HG03521 (cell line): Measurements from ENCODE around the gene CRYGA.
"Not testable (repeated sequence)": the region's sequence is repeated elsewhere in the genome, so short reads cannot be mapped to it uniquely, and the experiment has no call there.

Experiments used
- ATAC-seq: cut with Tn5 transposase; IDR thresholded peaks from one replicate; pipeline ENCODE4 v1.9.1; 2021; ENCODE audit warnings: mild to moderate bottlenecking, moderate library complexity; ENCODE audit not compliant: unreplicated experiment

Gene CRYGA

DNA sequence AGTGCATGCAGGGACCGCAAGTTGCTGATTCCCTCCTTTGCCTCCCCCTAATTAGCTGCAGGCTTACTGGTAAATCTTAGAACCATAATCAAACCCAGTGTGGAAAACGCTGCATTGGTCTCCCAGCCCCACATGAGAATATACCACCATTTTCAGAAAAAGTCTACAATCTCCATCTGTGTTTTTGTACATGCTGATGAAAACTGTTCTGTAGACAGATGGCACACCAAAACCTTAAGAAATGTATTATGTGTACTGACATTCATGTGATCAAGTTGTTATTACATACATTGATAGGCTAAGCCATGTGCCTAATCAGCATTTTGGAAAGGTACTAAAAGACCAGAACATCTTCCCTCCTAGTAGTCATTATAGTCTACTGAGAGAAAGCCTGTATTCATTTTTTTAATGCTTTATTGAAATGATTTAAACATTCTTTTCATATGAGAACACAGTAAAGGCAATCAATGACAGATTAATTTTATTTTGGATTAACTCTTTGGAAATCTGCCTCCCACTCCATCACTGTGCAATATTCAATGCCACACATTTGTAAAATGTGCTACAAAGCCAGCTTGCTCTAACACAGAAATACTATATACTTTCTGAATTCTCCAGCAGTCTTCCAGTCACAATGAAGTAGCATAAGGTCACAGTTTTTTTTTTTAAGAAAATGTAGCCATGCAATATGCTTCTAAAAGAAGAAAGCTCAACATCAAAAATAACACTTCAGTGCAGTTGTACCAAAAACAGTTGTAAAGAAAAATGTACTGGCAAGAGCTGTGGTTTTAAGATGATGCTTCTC, 1.8 kb upstream of the CRYGA start:
- ATAC-seq, result no peak

DNA sequence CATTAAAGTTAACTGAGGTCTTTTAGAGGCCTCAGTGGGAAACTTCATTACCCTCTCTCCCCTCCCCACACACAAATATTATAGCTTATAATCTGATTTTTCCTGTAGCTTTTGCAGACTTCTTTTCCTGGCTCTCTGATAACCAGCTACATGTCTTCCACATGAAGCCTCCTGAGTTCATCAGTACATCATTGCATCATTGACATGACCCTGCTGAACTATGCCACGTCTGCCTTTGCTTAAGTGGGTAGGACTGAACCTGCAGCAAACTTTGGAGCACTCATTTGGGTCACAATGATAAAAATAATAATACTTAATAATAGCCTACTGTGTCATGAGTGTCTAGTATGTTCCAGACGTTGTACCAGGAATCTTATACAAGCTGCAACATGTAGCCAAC, 7.0 kb downstream of the CRYGA start:
- no peak for ATAC-seq

DNA sequence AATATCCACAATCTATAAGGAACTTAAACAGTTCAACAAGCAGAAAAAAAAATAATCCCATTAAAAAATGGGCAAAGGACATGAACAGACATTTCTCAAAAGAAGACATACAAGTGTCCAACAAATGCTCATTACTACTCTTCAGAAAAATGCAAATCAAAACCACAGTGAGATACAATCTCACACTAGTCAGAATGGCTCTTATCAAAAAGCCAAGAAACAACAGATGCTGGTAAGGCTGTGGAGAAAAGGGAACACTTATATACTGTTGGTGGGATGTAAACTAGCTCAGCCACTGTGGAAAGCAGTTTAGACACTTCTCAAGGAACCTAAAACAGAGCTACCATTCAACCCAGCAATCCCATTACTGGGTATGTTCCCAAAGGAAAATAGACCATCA, 10.2 kb downstream of the CRYGA start:
- no peak for ATAC-seq

DNA sequence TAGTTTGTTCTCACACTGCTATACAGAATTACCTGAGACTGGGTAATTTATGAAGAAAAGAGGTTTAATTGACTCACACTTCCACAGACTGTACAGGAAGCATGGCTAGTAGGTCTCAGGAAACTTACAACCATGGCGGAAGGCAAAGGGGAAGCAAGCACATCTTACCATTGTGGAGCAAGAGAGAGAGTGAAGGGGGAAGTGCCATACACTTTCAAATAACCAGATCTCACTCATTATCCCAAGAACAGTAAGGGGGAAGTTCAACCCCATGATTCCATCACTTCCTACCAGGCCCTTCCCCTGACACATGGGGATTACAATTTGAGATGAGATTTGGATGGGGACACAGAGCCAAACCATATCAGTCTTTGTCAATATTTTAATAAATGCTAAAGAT, 12.4 kb downstream of the CRYGA start:
- ATAC-seq, result no peak

DNA sequence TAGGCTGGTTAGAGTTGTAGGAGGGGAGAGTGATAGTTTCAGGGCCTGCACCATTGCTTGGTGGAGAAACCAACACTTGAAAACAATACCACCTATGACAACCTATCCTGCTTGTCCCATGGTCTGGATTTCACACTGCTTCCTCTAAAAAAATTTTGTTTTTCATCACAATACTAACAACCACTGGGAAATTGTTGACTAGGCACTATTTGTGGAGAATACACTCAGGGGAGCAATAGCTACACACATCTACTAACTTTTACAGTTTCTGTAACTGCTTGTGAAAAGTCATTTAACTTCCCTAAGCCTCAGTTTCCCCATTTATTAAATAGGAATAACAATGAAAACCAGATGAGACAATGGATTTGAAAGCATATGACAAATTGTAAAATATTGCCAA, 13.3 kb downstream of the CRYGA start:
- no peak for ATAC-seq

DNA sequence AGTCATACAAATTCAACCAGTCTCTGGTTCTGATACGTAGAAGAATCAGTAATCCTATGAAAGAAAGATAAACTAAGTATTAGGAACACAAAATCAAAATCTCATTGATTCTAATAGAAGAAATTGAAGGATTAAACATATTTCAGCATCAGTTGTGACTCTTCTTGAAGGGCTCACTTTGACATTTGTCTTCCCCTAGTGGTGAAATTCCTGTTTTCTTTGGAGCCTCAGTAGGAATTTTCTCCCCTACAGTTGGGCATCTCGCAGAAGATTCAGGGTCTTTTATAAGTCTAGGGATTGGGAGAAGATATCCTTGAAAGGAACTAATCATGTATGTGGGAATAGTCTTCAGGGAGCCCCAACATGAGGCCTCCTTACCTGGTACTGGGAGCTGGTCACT, 14.6 kb downstream of the CRYGA start:
- ATAC-seq, result no peak

DNA sequence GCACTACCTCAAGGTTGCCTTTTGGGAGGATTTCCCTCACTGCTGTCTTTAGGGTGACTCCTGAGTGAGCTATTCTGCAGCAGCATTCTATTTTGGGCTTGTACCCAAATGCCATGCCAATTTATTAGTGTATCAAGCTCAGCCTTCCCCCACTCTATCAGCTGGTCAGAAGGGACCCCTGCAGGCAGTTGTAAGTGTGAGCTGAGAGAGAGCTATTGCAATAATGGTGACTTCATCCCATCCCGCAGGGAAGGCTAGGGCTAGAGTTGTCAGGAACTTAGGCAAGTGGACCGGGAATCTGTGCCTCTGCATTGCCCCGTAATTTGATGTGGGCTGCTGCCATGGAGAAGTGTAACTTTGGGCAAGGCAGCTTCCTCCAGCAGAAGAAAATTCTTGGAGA, 15.6 kb downstream of the CRYGA start:
- ATAC-seq, result no peak

DNA sequence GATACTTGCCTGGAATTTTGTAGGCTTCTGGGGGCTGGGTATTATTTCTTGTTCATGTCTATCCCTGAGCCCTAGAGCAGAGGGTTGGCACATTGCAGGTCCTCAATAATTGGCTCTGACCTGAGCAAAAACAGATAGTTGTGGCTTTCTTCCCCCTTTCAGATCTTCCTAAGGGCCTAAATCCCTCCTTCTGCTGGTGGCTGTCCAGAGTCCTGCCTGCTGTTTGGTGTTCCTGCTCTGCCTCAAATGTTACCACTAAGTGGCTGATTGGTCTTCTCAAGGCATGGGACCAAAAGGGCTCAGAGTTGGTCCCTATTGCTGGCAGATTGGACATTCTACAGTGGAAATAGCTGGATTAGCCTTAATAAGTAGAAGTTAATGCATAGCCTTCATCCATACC, 16.4 kb downstream of the CRYGA start:
- no peak for ATAC-seq

DNA sequence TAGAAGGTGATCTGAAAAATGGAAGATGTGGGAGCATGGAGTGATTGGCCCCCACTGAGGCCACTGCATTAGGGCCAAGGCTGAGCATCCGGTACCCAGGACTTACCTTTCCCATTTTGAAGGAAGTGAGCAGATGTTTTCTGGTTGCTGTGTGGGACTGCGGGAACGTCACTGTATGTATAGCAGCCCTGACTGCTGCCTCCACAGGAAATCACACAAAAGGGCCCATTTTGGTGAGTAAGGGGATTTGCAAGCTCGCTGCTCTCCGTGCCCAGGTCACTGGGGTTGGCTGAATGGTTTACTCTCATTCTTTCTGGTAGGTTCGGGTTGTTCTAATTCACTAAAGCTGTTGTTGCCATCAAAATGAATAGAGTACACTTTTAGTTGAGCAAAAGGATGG, 17.4 kb downstream of the CRYGA start, which contains the start of gene CRYGB:
TSS of gene CRYGB (minus strand) at position 153 of the 400 bp plus-strand sequence. CDS start at position 115, 38 bp downstream.
- no peak for ATAC-seq

DNA sequence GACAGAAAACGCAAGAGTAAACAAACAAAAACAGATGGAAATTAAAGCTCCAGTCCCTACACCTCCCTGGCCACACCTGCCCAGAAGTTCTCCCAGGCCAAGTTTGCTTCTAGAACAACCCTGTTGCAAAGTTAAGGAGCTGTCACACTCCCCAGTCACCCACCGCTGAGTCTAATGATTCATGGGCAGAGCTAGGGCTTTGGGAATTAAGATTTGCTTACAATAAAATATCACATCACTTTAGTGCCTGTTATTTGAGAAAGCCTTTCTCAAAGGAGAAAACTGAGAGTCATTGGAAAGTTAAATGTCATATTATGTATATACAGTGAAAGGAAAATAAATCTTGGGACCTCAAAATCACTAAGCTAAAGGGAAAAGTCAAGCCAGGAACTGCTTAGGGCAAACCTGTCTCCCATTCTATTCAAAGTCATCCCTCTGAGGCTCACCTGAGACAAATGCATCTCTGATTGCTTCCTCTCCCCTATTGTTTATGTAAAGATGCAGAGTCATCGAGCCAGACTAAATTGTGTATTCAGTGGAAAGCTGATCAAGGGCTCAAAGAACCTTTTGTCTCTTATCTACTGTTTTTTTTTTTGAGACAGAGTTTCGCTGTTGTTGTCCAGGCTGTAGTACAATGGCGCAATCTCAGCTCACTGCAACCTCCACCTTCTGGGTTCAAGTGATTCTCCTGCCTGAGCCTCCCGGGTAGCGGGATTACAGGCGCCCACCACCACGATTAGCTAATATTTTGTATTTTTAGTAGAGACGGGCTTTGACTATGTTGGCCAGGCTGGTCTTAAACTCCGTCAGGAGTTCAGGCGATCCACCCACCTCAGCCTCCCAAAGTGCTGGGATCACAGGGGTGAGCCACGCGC, 20.2 kb downstream of the CRYGA start:
- ATAC-seq, result no peak

DNA sequence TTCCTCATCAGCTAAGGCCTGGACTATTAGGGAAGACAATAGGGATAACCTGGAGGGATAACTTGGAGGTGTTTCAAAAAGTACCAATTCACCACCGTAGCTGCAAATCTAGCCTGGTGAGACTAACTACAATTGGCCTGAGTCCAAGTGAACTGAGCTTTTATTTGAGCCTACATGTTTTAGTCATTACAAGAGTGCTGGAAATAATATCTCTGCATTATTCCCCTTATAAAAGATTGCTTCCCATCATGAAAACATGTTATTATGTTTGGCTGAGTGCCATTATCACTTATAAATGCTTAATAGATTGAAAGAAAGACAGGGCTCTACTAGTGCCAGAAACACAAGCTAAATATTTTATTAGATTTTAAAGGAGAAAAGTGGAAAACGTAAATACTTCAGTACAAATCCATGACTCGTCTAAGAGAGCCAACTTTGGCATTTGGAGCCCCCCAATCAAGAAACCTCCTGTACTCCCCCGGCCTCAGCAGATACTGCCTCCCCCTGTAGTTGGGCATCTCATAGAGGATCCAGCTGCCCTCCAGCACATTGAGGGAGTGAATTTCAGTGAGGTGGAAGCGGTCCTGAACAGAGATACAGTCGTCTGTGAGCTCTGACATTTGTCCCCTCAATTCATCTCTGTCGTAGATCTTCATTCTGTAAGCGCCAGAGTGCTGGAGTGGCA, 21.0 kb downstream of the CRYGA start:
- ATAC-seq, result no peak

DNA sequence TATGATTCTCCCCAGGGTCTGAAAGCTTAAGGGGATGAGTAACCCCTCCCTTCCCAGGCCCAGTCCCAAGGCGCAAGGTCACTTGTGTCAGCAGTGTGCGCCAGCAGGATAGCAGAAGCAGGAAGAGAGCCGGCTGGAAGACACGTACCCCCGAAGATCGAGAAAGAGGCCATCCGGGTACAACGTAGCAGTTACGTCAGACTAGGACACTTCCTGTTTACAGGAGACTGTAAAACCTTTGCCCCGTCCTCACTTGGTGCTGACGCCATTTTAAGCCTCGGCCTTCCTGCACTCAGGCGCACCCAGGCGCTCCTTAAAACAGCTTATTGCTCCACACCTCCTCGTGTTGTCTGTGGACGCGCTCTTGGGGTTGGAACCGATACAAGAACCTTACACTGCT, 23.9 kb downstream of the CRYGA start:
- no peak for ATAC-seq

DNA sequence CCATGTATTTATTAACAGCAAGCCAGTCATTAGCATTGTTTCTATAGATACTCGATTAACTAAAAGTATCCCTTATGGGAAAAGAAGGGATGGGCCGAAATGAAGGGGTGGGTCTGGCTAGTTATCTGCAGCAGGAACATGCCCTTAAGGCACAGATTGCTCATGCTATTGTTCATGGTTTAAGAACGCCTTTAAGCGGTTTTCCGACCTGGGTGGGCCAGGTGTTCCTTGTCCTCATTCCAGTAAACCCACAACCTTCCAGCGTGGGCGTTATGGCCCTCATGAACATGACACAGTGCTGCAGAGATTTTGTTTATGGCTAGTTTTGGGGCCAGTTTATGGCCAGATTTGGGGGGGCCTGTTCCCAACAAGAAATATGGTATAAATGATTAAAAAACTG, 25.1 kb downstream of the CRYGA start:
- ATAC-seq, result not testable (repeated sequence)

DNA sequence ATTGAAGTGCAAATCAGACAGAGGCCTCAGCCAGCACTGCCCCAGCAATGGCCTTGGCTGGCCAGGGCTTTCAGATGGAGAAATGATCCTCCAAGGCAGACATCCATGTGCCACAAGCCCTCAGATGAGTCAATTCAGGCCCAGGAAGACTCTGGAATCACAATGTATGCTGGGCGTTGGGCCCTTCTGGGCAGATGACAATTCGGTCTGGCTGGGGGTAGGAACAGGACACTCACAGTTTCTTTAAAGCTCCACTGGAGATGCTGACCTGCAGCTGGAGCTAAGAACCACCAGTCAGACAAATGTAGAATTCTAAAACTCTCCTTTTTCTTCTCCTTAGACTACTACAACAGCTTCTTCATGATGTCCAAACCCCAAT, 26.7 kb downstream of the CRYGA start:
- ATAC-seq, result no peak

DNA sequence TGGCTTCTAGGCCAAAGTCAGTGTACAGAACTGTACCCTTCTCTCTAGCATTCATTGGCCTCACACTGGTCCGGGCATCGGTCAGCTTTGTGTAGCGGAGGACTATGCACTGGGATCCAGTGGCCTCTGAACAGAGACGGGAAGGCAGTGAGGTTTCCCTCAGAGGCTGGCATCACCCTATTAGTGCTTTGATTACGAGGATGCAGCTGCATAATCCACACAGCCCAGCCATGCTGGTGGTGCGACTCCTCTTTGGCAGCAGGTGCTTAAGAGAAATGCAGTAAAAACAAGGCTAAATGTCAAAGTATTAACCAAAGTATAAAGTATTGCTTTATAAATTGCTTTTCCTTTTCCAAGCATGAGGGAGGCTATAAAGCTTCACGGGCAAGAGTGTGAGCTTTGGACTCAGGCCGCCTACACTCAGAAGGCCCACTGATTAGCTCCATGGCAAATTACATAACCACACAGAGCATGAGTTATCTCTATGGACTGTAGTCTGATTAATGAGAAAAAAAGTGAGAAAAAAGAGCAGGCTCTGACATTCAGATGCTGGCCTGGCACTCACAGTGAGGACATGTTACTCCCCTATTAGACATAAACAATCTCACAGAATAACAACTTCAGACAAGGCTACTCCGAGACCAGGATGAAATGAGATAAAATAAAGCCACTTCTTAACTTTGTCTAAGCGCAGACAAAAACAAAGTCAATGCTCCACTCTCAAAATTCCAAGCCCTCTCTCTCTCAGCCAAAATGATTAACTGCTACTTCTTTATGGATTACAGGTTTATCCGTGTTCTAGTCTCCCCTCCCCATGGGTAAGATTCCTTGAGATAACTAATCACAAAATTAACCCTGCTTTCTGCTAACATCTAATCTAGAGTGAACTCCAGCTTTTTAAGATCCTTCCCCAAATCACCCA, 27.3 kb downstream of the CRYGA start:
- no peak for ATAC-seq

DNA sequence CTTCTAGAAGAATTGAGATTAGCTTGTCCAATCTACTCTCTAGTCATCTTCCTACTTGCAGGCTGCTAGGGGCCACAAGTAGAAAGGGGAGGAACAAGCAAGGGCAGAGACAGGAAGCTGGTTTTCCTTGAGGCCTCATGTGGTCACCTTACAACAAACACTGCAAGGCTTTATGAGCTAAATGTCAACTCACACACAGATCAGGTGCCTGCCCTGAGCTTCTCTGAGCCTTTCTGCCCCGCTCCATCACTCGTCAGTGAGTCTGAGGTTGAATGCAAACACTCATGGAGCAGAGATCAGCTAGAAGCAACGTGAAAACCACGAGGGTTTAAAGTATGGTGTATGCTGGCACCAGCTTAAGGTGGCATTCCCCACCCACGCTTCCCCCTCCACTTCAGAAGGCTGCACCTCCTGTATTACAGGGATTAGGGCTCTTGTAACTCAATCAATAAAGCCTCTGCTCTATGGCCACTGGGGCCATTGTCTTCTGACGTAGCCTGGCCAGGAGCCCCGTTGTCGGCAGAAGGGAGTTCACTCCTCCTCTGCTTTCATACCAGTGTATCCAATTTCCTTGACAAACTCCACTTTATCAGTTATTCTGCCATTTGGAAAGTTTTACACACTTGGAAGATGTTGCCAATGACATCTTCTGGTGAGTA, 28.3 kb downstream of the CRYGA start:
- ATAC-seq, result no peak

DNA sequence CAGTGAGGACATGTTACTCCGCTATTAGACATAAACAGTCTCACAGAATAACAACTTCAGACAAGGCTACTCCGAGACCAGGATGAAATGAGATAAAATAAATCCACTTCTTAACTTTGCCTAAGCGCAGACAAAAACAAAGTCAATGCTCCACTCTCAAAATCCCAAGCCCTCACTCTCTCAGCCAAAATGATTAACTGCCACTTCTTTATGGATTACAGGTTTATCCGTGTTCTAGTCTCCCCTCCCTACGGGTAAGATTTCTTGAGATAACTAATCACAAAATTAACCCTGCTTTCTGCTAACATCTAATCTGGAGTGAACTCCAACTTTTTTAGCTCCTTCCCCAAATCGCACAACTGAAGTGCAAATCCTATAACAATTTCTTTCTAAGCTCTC, 32.7 kb downstream of the CRYGA start:
- ATAC-seq, result no peak

DNA sequence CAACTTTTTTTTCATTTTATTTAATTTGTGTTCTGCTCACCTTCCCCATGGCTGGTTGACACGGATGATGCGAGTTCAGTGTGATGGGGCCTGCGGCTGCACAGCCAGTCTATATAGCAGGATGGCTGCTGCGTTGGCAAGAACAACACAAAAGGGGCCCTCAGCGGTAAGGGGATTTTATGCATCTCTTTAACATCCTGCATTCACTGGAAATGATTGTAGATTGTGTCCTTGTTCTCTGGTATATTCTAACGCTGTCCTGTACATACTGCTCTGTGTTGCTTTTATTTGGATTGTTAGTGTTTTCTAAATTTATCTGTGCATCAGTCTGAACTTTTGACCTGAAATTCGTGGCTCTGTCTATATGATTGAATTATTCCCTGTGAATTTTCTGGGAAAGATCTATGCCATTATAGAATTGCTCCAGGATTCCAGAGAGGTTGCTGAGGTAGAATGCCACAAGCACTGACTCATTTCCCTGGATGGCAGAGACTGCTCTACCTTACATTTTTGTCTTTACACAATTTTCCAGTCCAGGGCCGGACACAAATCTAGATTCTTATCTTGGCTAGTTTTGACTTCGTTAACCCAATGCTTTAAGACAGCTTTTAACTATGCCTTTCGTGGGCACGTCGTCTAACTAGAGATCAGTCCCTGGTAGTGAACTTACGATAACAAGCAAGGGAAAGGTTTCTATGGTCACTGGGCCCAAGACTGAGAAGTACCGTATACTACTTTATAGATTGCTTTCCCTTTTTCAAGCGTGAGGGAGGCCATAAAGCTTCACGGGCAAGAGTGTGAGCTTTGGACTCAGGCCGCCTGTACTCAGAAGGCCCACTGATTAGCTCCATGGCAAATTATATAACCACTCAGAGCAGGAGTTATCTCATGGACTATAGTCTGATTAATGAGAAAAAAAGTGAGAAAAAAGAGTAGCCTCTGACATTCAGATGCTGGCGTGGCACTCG, 33.4 kb downstream of the CRYGA start, which contains the start of gene CRYGC:
TSS of gene CRYGC (minus strand) at position 85 of the 968 bp plus-strand sequence. CDS start at position 49, 36 bp downstream.
- no peak for ATAC-seq

DNA sequence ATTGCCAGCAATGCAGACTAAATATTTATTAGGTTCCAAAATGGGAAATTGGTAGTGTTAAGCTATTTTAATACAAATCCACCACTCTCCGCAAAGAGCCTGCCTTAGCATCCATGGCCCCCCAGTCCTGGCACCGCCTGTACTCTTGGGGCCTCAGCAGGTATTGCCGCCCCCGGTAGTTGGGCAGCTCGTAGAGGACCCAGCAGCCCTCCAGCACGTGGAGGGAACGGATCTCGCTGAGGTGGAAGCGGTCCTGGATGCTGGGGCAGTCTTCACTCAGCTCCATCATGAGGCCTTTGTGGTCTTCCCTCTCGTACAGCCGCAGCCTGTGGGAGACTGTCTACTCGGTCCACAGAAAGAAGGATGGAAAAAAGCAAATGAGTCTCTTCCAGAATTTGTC, 35.3 kb downstream of the CRYGA start:
- ATAC-seq, result no peak
